Anterior cingulate cortex (tissue), 58 donors: ENCODE measurements around the gene RASGRF1.
"Not testable (repeated sequence)": the region's sequence is repeated elsewhere in the genome, so short reads cannot be mapped to it uniquely, and the experiment has no call there.

Source experiments
- DNase-seq, 58 donors: peaks; one replicate each; lab custom pipeline; 2025; lab: John Stamatoyannopoulos, UW

Gene RASGRF1

GRCh38 chr15:79018960-79019359, 71.6 kb downstream of the RASGRF1 start:
- DNase-seq = no peak

GRCh38 chr15:79017953-79018352, 72.6 kb downstream of the RASGRF1 start:
- no peak for DNase-seq

DNA sequence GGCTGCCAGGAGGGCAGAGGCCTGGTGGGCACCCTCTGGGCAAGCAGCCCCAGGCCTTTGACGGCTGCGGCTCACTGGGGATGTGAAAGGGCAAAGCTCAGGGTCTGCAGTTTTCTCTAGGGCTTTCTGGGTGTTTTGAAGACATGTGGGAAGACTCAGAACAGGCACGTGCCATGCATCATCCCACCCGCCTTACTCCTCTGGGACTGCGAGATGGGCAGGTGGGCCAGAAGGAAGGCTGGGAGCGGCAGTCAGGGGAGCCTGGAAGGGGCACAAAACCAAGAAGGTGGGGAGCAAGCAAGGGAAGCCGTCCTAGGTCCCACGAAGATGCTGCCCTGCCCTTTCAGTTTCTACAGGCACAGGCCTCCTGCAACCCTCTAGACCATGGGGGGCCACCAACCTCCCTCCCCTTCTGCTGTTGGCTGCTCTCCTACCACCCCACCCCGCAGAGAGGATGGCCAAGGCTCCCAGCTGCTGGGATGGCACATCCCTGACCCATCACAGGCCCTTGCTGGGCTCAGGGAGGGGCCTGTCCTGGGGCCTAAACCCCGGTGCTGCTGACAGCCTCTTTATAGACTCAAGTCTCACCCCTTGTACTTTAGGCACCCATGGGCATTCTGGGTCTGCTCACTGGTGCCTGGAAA, 73.9 kb downstream of the RASGRF1 start:
- DNase-seq = no peak

- no peak for DNase-seq
Observed at GRCh38 chr15:79015416-79015815, 75.2 kb downstream of the RASGRF1 start.

- DNase-seq = no peak
Observed at GRCh38 chr15:79010278-79010677, 80.3 kb downstream of the RASGRF1 start.

DNA sequence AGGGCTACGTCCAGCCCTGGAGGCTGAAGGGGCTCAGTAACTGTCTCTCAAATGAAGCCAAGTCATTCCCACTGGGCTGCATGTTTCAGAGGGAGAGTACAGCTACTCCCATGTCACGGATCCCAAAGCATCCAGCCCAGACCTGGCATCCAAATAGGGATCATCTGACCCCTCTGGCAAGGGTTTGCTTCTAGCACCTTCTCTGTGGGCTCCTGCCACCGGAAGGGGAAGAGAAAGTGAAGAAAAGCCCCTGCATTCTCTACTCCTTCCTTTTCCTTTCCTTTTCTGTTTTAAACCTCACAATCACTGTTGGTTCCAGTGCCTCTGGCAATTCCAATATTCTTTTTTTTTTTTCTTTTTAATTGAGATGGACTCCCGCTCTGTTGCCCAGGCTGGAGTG, 81.2 kb downstream of the RASGRF1 start:
- no peak for DNase-seq

DNA sequence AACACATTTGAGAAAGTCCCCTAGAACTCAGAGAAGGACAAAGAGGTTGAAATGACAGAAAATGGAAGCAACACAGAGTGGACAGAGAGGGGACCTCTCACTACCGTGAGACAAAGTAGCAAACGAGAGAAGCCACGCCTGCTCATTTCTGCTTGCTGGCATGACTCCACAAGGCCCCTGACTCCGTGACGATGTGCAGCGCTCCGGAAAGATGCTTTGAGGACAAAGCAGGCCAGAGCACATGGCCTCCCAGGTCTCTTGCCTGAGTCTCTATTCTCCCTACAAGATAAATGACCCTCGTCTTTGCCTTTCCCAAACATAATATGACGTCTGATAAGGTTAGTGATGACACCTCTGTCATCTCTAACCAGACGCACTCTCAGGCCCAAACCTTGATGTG, 81.9 kb downstream of the RASGRF1 start:
- DNase-seq = no peak

DNA sequence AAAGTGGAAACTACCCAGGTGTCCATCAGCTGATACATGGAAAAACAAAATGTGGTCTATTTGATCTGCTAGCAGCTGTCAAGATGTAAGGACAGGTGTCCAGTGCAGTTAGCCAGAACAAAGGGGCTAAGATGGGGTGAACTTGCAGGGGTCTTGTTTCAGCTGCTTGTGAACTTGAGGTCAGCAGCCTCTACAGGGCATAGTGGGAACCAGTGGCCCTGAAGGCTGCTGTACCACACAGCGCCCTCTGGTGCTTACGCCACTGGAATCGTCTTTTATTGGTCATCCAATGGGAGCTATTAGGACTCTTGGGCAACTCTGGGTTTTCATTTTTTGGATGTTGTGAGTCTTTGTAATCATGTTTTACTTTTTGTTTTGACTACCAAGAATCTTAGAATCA, 83.5 kb downstream of the RASGRF1 start:
- DNase-seq = peak in 4 of 58 donors; percentile 6 to 27 (median 16)

DNA sequence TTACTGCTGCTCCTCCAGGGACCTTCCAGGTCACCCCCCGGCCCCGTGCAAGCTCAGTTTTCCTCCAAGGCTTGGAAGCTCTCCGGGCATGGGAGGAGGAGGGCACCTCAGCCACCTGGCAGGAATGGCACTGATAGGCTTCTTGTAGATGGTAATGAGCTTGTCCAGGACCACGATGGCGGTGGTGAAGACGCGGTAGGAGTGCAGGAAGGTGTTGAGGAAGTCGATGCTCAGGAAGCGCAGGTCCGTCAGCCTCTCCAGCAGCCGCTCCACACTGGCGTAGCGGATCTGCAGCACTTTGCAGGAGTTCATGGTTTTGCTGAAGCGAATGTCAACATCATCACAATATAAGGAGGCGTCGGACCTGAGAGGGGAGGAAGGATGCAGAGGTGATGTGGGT, 84.5 kb downstream of the RASGRF1 start:
- no peak for DNase-seq

GRCh38 chr15:79004336-79004735, 86.2 kb downstream of the RASGRF1 start:
- no peak for DNase-seq

DNA sequence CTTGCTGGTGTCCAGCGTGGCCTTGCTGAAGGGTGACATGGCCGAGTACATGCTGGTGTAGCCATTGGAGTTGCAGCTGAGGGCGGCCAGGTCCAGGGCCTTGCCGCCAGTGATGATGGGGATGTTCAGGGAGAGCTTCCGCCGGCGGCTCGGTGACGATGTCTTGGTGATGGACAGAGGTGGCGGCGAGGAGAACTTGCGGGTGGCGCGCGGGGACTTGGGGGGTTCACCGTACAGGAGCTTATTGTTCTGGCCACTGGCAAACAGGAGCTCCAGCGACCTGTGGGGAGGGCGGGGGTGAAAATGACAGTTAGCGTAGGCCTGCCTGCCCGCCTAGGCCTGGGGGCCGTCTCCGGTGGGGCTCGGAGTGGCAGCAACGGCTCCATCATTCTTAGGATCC, 86.7 kb downstream of the RASGRF1 start:
- DNase-seq = no peak

DNA sequence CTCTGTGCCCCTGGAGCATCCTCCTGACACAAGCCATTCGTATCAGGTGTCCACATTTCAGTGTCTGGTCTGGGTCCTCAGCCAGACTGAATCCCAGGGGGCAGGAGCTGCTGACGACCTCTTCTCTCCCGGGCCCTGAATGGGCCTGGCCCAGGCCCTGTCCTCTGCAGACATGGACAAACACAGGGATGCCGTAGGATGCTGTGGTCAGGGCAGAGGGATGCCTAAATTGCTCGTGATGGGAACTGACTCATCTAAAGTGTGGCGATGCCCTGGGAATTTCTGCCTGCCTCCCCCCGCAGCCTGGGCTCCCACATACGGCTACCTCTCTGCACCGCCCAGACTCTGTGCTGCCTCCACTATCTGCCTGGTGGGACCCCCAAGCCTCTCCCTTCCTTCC, 87.3 kb downstream of the RASGRF1 start:
- DNase-seq = no peak

DNA sequence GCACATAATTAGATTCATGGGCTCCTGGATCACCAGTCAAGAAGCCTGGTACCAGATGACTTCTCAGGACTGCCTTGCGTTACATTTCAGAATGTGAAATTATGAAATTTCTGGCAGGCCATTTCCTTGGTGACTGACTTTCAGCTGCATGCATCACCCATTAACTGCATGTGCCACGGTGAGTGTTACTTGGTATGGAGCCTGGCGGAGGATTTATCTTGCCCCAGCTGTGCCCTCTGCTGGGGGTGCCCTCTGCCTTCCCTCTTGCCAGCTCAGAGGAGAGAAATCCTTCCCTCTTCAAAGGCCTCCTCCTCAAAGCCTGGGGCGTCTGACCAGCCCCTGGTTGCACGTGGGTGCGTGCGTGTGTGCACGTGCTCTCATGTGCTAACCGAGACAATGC, 88.0 kb downstream of the RASGRF1 start:
- DNase-seq = no peak

DNA sequence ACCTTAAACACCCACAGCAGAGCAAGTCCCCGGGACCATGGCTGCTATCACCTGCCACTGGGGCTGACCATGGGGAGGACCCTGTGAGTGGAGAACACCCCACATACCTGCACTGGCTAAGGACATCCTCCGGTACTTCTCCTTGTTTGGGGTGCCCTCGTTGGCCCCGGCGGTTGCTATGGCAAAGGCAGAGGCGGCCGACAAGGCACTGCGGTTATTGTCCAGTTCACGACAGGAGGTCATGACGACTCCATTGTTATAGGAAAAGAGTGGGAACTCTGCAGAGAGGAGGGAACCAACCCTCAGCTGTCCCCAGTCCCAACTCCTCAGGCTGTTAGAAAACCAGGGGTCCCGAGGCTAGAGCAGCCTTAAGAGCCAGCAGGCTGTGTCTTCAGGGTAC, 90.9 kb downstream of the RASGRF1 start:
- no peak for DNase-seq

- no peak for DNase-seq
Observed at GRCh38 chr15:78998526-78998925, 92.1 kb downstream of the RASGRF1 start.

GRCh38 chr15:78997981-78998499, 92.5 kb downstream of the RASGRF1 start:
- no peak for DNase-seq

GRCh38 chr15:78996894-78997275, 93.7 kb downstream of the RASGRF1 start:
- DNase-seq = no peak

DNA sequence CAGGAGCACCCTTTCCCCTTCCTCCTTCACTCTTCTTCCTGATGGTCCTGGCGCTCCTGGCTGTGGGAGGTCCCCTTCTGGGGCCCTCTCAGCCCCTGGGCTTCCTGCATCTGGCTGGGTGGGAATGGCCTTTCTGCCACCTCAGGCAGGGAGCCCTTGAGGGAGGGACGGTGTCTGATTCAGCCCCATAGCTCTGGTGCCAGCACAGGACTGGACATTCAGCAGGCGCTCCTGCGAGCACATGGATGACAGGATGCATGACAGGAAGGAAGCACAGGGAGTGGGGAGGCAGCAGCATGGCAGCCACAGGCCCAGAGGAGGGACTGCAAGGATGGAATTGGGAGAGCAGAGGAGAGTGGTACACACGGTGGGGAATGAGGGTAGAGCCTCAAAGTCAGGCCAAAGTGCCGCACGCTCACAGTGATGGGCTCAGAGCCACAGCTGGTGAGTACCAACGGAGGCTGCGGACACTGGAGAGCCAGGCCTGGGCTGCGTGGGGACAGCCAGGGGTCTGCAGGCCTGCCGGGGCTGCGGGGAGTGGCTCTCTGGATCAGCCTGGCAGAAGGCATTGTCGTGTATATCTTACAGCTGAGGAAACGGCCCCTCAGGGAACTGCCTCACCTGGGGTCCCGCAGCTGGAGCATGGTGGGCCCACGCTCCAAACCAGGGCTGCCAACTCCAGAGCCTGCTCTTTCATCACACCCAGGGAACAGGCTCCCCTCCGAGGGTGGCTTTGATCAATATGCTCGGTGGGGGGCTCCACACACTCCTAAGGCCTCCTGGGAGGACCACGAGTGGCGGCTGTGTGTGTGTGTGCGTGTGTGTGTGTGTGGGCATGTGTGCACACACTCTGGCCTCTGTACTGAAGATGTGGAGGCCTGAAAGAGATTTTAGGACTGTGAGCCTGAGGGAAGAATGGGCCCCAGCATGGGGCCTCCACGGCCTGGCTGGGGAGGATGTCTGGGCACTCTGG, 94.4 kb downstream of the RASGRF1 start:
- DNase-seq = no peak

DNA sequence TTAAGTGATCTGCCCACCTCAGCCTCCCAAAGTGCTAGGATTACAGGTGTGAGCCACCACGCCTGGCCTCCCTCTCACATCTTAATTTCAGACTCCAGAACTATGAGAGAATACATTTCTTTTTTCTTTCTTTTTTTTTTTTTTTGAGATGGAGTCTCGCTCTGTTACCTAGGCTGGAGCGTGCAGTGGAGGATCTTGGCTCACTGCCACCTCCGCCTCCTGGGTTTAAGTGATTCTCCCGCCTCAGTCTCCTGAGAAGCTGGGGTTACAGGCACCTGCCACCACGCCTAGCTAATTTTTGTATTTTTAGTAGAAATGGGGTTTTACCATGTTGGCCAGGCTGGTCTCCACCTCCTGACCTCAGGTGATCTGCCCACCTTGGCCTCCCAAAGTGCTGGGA, 95.4 kb downstream of the RASGRF1 start:
- not testable (repeated sequence) for DNase-seq

- no peak for DNase-seq
Observed at GRCh38 chr15:78993931-78994530, 96.5 kb downstream of the RASGRF1 start.

- DNase-seq = no peak
Observed at GRCh38 chr15:78993257-78993930, 97.2 kb downstream of the RASGRF1 start.
